Aorta (tissue), 5 donors: ENCODE data around the gene PARVG. TPM values are rescaled to one million over a fixed set of nuclear protein-coding genes. Genes with fewer than 3 reads are reported as not detected.
"Not testable (repeated sequence)": the region's sequence is repeated elsewhere in the genome, so short reads cannot be mapped to it uniquely, and the experiment has no call there.

Source experiments
- ATAC-seq: fragments of 200-7000 bp; cut with Tn5 transposase; one replicate; pipeline ENCODE4 v1.9.1; 2022; ENCODE audit warnings: moderate library complexity; ENCODE audit not compliant: low FRiP score
- DNase-seq, 2 donors: peaks; one replicate each; pipeline ENCODE4 v3.0.0-alpha.2; 2020
- H3K27ac ChIP-seq, 2 donors: one replicate each; pipeline ENCODE4 v1.5.1; 2013; ENCODE audit warnings: low read length in 2 of 2, mild to moderate bottlenecking in 2 of 2, moderate library complexity in 2 of 2, control low read depth in 1 of 2, inconsistent platforms in 1 of 2, low read depth in 1 of 2
- H3K27me3 ChIP-seq, 2 donors: one replicate each; pipeline ENCODE4 v1.6.1; 2013; ENCODE audit warnings: control low read depth in 1 of 2, low read length in 1 of 2, mild to moderate bottlenecking in 1 of 2, moderate library complexity in 1 of 2; ENCODE audit not compliant: insufficient read depth in 2 of 2, control insufficient read depth in 1 of 2
- H3K36me3 ChIP-seq, 2 donors: one replicate each; pipeline ENCODE4 v1.6.1; 2013; ENCODE audit warnings: control low read depth in 1 of 2, low read length in 1 of 2, mild to moderate bottlenecking in 1 of 2; ENCODE audit not compliant: insufficient read depth in 2 of 2, control insufficient read depth in 1 of 2
- H3K4me1 ChIP-seq, 2 donors: one replicate each; pipeline ENCODE4 v1.6.1; 2013; ENCODE audit warnings: low read length in 2 of 2, control low read depth in 1 of 2, mild to moderate bottlenecking in 1 of 2, moderate library complexity in 1 of 2; ENCODE audit not compliant: insufficient read depth in 2 of 2, control insufficient read depth in 1 of 2
- H3K4me3 ChIP-seq, 2 donors: one replicate each; pipeline ENCODE4 v1.5.1; 2013; ENCODE audit warnings: low read length in 2 of 2, control low read depth in 1 of 2, mild to moderate bottlenecking in 1 of 2
- H3K9me3 ChIP-seq: one replicate; pipeline ENCODE4 v1.6.1; 2013; ENCODE audit warnings: mild to moderate bottlenecking, low read length; ENCODE audit not compliant: control insufficient read depth
- WGBS, 2 donors: extraction: QIAGEN DNeasy Blood & Tissue Kit; methylation state at CpG; one replicate each; pipeline ENCODE4 v1.1.7; 2013; 5-methylcytosine and 5-hydroxymethylcytosine counted together
- intact Hi-C, 2 donors: fragments of 100-400 bp; cut with DNase I; formaldehyde crosslinking; loops; one replicate each; pipeline versions ENCODE4 v1.14.2 to v1.15.0; 2022
- polyA plus RNA-seq, 2 donors: library from polyadenylated mRNA; stranded (reverse); fragments of 200-250 nt; gene quantifications; one replicate each; pipeline ENCODE4 v1.2.3, GENCODE V29; 2013
- total RNA-seq, 2 donors: library from RNA; stranded (reverse); fragmentation: NEBNext Ultra II Directional; extraction: Animal tissue kit (Norgen Biotek cat#: 25700); gene quantifications; one replicate each; pipeline ENCODE4 v1.2.1, GENCODE V29; 2021
- donor health status: healthy with polysubstance abuse.
- donor health status: Bipolar disorder and iron deficiency.
- donor health status: DM: no; HTN: no; CAD: no.
- donor health status: DM: no; HTN: no; CAD: no.
- donor health status: DM: yes; HTN: yes; CAD: no.

The PARVG gene
- total and polyA plus RNA-seq, 4 donors, result 3.5 to 29.7 (median 16.4) TPM

- DNase-seq (peak in 1 of 2 donors; percentile 63), ATAC-seq (no peak)
- Histone ChIP-seq H3K27ac (no peak overlapping the region), H3K4me3 (no peak overlapping the region), H3K4me1 (no peaks in the 10 kb centered on the region), H3K27me3 (no peaks in the 10 kb centered on the region), H3K9me3 (peaks cover 5% of the 10 kb centered on the region), H3K36me3 (no peaks in the 10 kb centered on the region)
- intact Hi-C loops, result no loop called here
- WGBS, 2 donors, result 36 to 46% methylated on average over 12 of the region's 12 CpGs
These were observed 43.4 kb downstream of the PARVG start for GRCh38 chr22:44224166-44224565.

- intact Hi-C loops, result no loop called here
- DNase-seq (peak in 1 of 2 donors; percentile 26), ATAC-seq (no peak)
- no peaks in the 10 kb centered on the region for H3K27me3 ChIP-seq
- H3K4me1 ChIP-seq, result no peaks in the 10 kb centered on the region
- no peaks in the 10 kb centered on the region for H3K36me3 ChIP-seq
- no peak overlapping the region for H3K4me3 ChIP-seq
- H3K27ac ChIP-seq, result no peak overlapping the region
- WGBS, 2 donors, result 68 to 69% methylated on average over 11 of the region's 11 CpGs
- H3K9me3 ChIP-seq, result peaks cover 5% of the 10 kb centered on the region
These were observed 44.5 kb downstream of the PARVG start for GRCh38 chr22:44225091-44225689.

DNA sequence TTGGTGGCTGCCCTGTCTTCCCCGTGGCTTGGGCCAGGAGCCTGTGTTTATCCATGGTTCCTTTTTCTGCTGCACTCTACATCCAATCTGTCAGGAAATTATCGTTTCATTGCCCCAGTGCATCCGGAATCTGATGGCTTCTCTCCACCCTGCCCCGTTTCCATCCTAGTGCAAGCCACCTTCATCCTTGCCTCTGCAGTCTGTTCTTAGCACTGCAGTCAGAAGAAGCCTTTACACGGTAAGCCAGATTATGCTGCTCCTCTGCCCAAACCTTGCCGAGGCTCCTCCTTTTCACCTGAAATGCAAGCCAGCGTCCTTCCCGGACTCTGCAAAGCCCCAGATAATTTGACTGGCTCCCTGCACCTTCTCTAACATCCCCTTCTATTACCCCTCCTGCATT is 45.1 kb downstream of the PARVG start:
- DNase-seq, result peak in 1 of 2 donors; percentile 16
- ATAC-seq, result no peak
- H3K27ac ChIP-seq, result no peak overlapping the region
- WGBS, 2 donors, result 75% methylated on average over 8 of the region's 8 CpGs
- H3K9me3 ChIP-seq, result peaks cover 5% of the 10 kb centered on the region
- intact Hi-C loops, result no loop called here
- no peaks in the 10 kb centered on the region for H3K27me3 ChIP-seq
- no peaks in the 10 kb centered on the region for H3K4me1 ChIP-seq
- H3K36me3 ChIP-seq, result no peaks in the 10 kb centered on the region
- H3K4me3 ChIP-seq, result no peak overlapping the region

GRCh38 chr22:44229331-44229730 is 48.6 kb downstream of the PARVG start:
- Histone ChIP-seq H3K36me3 (no peaks in the 10 kb centered on the region), H3K9me3 (peaks cover 3% of the 10 kb centered on the region), H3K4me3 (no peak overlapping the region), H3K4me1 (no peaks in the 10 kb centered on the region), H3K27me3 (no peaks in the 10 kb centered on the region), H3K27ac (no peak overlapping the region)
- DNase-seq, result no peak
- intact Hi-C loops, result no loop called here
- ATAC-seq, result no peak
- 86 to 90% methylated on average over 3 of the region's 3 CpGs for WGBS, 2 donors

- no peaks in the 10 kb centered on the region for H3K4me1 ChIP-seq
- no peak overlapping the region for H3K27ac ChIP-seq
- no peaks in the 10 kb centered on the region for H3K27me3 ChIP-seq
- intact Hi-C loops, result no loop called here
- DNase-seq (no peak), ATAC-seq (no peak)
- WGBS, 2 donors, result 59 to 70% methylated on average over 2 of the region's 2 CpGs
- no peaks in the 10 kb centered on the region for H3K36me3 ChIP-seq
- H3K9me3 ChIP-seq, result peaks cover 3% of the 10 kb centered on the region
- no peak overlapping the region for H3K4me3 ChIP-seq
These were observed 49.1 kb downstream of the PARVG start for GRCh38 chr22:44229809-44230208.

- H3K36me3 ChIP-seq, result no peaks in the 10 kb centered on the region
- WGBS, 2 donors, result 73 to 82% methylated on average over 4 of the region's 4 CpGs
- DNase-seq (no peak), ATAC-seq (no peak)
- peaks cover 3% of the 10 kb centered on the region for H3K9me3 ChIP-seq
- H3K27ac ChIP-seq, result no peak overlapping the region
- no peaks in the 10 kb centered on the region for H3K27me3 ChIP-seq
- no peak overlapping the region for H3K4me3 ChIP-seq
- intact Hi-C loops, result no loop called here
- H3K4me1 ChIP-seq, result no peaks in the 10 kb centered on the region
These were observed 50.5 kb downstream of the PARVG start for GRCh38 chr22:44231233-44231632.

GRCh38 chr22:44234372-44234771 is 53.6 kb downstream of the PARVG start:
- WGBS, 2 donors, result 93 to 94% methylated on average over 12 of the region's 12 CpGs
- ATAC-seq, H3K9me3 ChIP-seq, H3K27ac ChIP-seq, intact Hi-C loops, H3K4me1 ChIP-seq, H3K36me3 ChIP-seq, DNase-seq, H3K4me3 ChIP-seq, H3K27me3 ChIP-seq: not testable (repeated sequence)

DNA sequence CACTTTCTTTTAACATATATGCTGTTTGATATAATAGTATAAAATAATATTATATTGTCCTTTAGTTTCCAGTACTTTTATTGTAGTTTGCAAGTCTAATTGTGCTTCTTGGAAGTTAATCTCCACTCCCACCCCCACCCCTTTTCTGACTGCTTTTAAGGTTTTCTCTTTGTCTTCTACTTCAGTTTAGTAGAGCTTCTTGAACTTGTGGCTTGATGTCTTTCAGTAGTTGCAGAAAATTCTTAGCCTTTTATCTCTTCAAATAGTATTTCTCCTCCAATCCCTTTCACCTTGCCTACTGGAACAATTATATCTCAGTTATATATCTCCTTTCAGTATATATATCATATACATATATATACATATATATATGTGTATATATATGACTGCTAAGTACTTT is 56.6 kb downstream of the PARVG start:
- Histone ChIP-seq H3K4me3 (no peak overlapping the region), H3K27ac (no peak overlapping the region), H3K9me3 (no peaks in the 10 kb centered on the region), H3K27me3 (no peaks in the 10 kb centered on the region), H3K4me1 (no peaks in the 10 kb centered on the region), H3K36me3 (no peaks in the 10 kb centered on the region)
- DNase-seq, result no peak
- intact Hi-C loops, result no loop called here
- ATAC-seq, result no peak

DNA sequence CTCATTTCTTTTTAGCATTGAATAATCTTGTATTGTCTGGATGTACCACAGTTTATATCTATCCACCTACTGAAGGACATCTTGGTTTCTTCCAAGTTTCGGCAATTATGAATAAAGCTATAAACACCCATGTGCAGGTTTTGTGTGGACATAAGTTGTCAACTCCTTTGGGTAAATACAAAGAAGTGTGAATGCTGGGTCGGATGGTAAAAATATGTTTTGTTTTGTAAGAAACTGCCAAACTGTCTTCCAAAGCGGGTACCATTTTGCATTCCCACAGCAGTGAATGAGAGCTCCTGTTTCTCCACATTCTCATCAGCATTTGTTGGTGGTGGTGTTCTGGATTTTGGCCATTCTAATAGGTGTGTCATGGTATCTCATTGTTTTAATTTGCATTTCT is 60.4 kb downstream of the PARVG start:
- DNase-seq, H3K9me3 ChIP-seq, H3K4me1 ChIP-seq, intact Hi-C loops, H3K27me3 ChIP-seq, H3K27ac ChIP-seq, H3K36me3 ChIP-seq, ATAC-seq, H3K4me3 ChIP-seq: not testable (repeated sequence)
- WGBS, 2 donors, result 81 to 82% methylated on average over 3 of the region's 3 CpGs
